ENCODE measurements around the gene IL1RL2.

The IL1RL2 gene

GRCh38 chr2:102144128-102144527, 42.7 kb upstream of the IL1RL2 start:
- Histone ChIP-seq H3K4me1 (ENCODE audit: control insufficient read depth in 2 of 2, insufficient read depth in 2 of 2, low read length in 2 of 2) (peaks cover 3 to 5% of the 10 kb centered on the region in 2 donors), H3K4me3 (ENCODE audit: low read length in 2 of 2) (peak overlapping the region; percentile 71 to 80), H3K9me3 (ENCODE audit: control insufficient read depth in 2 of 2, low read length in 2 of 2) (peaks cover 0 to 9% of the 10 kb centered on the region in 2 donors), H3K27ac (ENCODE audit: low read depth in 2 of 2, low read length in 2 of 2) (peak overlapping the region; percentile 77 to 83), H3K27me3 (ENCODE audit: control insufficient read depth in 2 of 2, insufficient read depth in 2 of 2, low read length in 2 of 2) (no peaks in the 10 kb centered on the region), H3K36me3 (ENCODE audit: control insufficient read depth in 2 of 2, insufficient read depth in 2 of 2, low read length in 2 of 2) (no peaks in the 10 kb centered on the region), H3K9ac (ENCODE audit: low read depth in 1 of 2, low read length in 2 of 2) (peak overlapping the region; percentile 17 to 78)

DNA sequence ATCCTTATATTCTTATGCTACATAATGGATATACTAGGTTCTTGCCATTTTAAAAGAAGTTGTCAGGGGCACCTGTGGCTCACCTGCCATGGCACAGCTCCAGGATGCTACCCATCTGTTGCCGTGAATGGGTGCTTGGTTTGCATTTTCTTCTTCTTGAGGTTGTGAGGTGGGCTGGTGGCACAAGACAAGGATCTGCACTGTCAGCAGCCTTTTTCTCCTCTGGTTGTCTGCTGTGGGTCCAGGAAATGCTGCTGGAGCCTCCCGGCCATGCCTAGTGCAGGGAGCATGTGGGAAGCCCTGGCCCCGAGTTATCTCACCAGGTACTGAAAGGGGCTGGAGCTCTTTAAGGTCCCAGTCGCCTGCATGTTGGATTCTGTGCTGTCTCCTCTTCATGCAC, 41.7 kb upstream of the IL1RL2 start:
- Histone ChIP-seq H3K27ac (ENCODE audit: low read depth in 2 of 2, low read length in 2 of 2) (no peak overlapping the region), H3K4me3 (ENCODE audit: low read length in 2 of 2) (peak overlapping the region in 1 of 2 donors; percentile 80), H3K36me3 (ENCODE audit: control insufficient read depth in 2 of 2, insufficient read depth in 2 of 2, low read length in 2 of 2) (no peaks in the 10 kb centered on the region), H3K9ac (ENCODE audit: low read depth in 1 of 2, low read length in 2 of 2) (no peak overlapping the region), H3K9me3 (ENCODE audit: control insufficient read depth in 2 of 2, low read length in 2 of 2) (peaks cover 0 to 9% of the 10 kb centered on the region in 2 donors), H3K27me3 (ENCODE audit: control insufficient read depth in 2 of 2, insufficient read depth in 2 of 2, low read length in 2 of 2) (no peaks in the 10 kb centered on the region), H3K4me1 (ENCODE audit: control insufficient read depth in 2 of 2, insufficient read depth in 2 of 2, low read length in 2 of 2) (peaks cover 3 to 5% of the 10 kb centered on the region in 2 donors)

GRCh38 chr2:102145934-102146333, 40.9 kb upstream of the IL1RL2 start:
- Histone ChIP-seq H3K9ac (ENCODE audit: low read depth in 1 of 2, low read length in 2 of 2) (no peak overlapping the region), H3K9me3 (ENCODE audit: control insufficient read depth in 2 of 2, low read length in 2 of 2) (peaks cover 0 to 9% of the 10 kb centered on the region in 2 donors), H3K27me3 (ENCODE audit: control insufficient read depth in 2 of 2, insufficient read depth in 2 of 2, low read length in 2 of 2) (no peaks in the 10 kb centered on the region), H3K4me1 (ENCODE audit: control insufficient read depth in 2 of 2, insufficient read depth in 2 of 2, low read length in 2 of 2) (peaks cover 3 to 5% of the 10 kb centered on the region in 2 donors), H3K4me3 (ENCODE audit: low read length in 2 of 2) (no peak overlapping the region), H3K27ac (ENCODE audit: low read depth in 2 of 2, low read length in 2 of 2) (no peak overlapping the region), H3K36me3 (ENCODE audit: control insufficient read depth in 2 of 2, insufficient read depth in 2 of 2, low read length in 2 of 2) (no peaks in the 10 kb centered on the region)

- H3K27ac ChIP-seq (ENCODE audit: low read depth in 2 of 2, low read length in 2 of 2): no peak overlapping the region
- peaks cover under 1 to 2% of the 10 kb centered on the region in 2 donors for H3K4me1 ChIP-seq (ENCODE audit: control insufficient read depth in 2 of 2, insufficient read depth in 2 of 2, low read length in 2 of 2)
- H3K36me3 ChIP-seq (ENCODE audit: control insufficient read depth in 2 of 2, insufficient read depth in 2 of 2, low read length in 2 of 2): no peaks in the 10 kb centered on the region
- no peaks in the 10 kb centered on the region for H3K27me3 ChIP-seq (ENCODE audit: control insufficient read depth in 2 of 2, insufficient read depth in 2 of 2, low read length in 2 of 2)
- H3K4me3 ChIP-seq (ENCODE audit: low read length in 2 of 2): no peak overlapping the region
- peaks cover 0 to 9% of the 10 kb centered on the region in 2 donors for H3K9me3 ChIP-seq (ENCODE audit: control insufficient read depth in 2 of 2, low read length in 2 of 2)
- H3K9ac ChIP-seq (ENCODE audit: low read depth in 1 of 2, low read length in 2 of 2): no peak overlapping the region
Measured at GRCh38 chr2:102147935-102148334, 38.9 kb upstream of the IL1RL2 start.

GRCh38 chr2:102149243-102149642, 37.6 kb upstream of the IL1RL2 start:
- Histone ChIP-seq H3K27ac (ENCODE audit: low read depth in 2 of 2, low read length in 2 of 2) (no peak overlapping the region), H3K36me3 (ENCODE audit: control insufficient read depth in 2 of 2, insufficient read depth in 2 of 2, low read length in 2 of 2) (no peaks in the 10 kb centered on the region), H3K9ac (ENCODE audit: low read depth in 1 of 2, low read length in 2 of 2) (no peak overlapping the region), H3K4me3 (ENCODE audit: low read length in 2 of 2) (no peak overlapping the region), H3K9me3 (ENCODE audit: control insufficient read depth in 2 of 2, low read length in 2 of 2) (peaks cover 0 to 9% of the 10 kb centered on the region in 2 donors), H3K4me1 (ENCODE audit: control insufficient read depth in 2 of 2, insufficient read depth in 2 of 2, low read length in 2 of 2) (no peaks in the 10 kb centered on the region), H3K27me3 (ENCODE audit: control insufficient read depth in 2 of 2, insufficient read depth in 2 of 2, low read length in 2 of 2) (no peaks in the 10 kb centered on the region)

DNA sequence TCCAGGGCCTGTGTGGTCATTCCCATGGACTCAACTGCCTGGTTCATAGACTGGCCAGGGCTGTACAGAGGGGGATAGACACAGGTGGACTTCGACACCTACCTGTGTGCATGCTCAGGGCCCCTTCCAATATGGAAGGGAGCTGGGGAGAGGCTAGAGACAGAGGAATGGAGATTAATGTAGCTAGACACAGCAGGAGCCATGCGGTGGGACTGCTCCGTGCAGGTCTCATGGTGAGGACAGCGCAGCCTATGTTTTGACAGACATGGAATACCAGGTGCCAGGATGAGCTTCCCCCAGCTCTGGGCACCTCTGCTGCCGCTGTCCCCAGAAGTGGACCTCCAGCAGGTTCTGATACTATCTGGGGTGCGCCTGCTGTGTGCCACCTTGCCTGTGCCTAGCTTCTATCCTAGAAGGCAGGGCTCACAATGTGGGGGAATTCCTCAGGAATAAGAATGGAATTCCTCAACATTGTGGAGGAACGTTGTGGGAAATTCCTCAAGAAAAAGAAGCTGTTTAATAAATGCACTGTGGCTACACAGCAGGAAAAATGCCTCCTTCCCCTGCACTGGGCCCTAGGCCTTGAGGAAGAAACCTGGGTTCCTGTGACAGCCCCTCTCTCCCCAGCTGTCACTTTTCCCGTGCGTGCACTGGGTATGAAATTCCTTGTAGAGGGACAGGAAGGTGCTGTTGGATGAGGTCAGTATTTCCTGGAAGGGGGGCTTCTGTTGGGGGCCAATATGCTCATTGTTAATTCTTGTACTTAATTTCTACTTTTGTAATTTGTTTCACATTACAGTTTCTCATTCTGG, 37.0 kb upstream of the IL1RL2 start:
- H3K4me1 ChIP-seq (ENCODE audit: control insufficient read depth in 2 of 2, insufficient read depth in 2 of 2, low read length in 2 of 2): no peaks in the 10 kb centered on the region
- no peak overlapping the region for H3K27ac ChIP-seq (ENCODE audit: low read depth in 2 of 2, low read length in 2 of 2)
- no peak overlapping the region for H3K9ac ChIP-seq (ENCODE audit: low read depth in 1 of 2, low read length in 2 of 2)
- H3K36me3 ChIP-seq (ENCODE audit: control insufficient read depth in 2 of 2, insufficient read depth in 2 of 2, low read length in 2 of 2): no peaks in the 10 kb centered on the region
- peaks cover 0 to 8% of the 10 kb centered on the region in 2 donors for H3K9me3 ChIP-seq (ENCODE audit: control insufficient read depth in 2 of 2, low read length in 2 of 2)
- no peaks in the 10 kb centered on the region for H3K27me3 ChIP-seq (ENCODE audit: control insufficient read depth in 2 of 2, insufficient read depth in 2 of 2, low read length in 2 of 2)
- no peak overlapping the region for H3K4me3 ChIP-seq (ENCODE audit: low read length in 2 of 2)

- Histone ChIP-seq H3K27ac (ENCODE audit: low read depth in 2 of 2, low read length in 2 of 2) (no peak overlapping the region), H3K36me3 (ENCODE audit: control insufficient read depth in 2 of 2, insufficient read depth in 2 of 2, low read length in 2 of 2) (no peaks in the 10 kb centered on the region), H3K4me1 (ENCODE audit: control insufficient read depth in 2 of 2, insufficient read depth in 2 of 2, low read length in 2 of 2) (no peaks in the 10 kb centered on the region), H3K4me3 (ENCODE audit: low read length in 2 of 2) (no peak overlapping the region), H3K9me3 (ENCODE audit: control insufficient read depth in 2 of 2, low read length in 2 of 2) (no peaks in the 10 kb centered on the region), H3K9ac (ENCODE audit: low read depth in 1 of 2, low read length in 2 of 2) (no peak overlapping the region), H3K27me3 (ENCODE audit: control insufficient read depth in 2 of 2, insufficient read depth in 2 of 2, low read length in 2 of 2) (no peaks in the 10 kb centered on the region)
Measured at GRCh38 chr2:102154364-102154763, 32.5 kb upstream of the IL1RL2 start.

DNA sequence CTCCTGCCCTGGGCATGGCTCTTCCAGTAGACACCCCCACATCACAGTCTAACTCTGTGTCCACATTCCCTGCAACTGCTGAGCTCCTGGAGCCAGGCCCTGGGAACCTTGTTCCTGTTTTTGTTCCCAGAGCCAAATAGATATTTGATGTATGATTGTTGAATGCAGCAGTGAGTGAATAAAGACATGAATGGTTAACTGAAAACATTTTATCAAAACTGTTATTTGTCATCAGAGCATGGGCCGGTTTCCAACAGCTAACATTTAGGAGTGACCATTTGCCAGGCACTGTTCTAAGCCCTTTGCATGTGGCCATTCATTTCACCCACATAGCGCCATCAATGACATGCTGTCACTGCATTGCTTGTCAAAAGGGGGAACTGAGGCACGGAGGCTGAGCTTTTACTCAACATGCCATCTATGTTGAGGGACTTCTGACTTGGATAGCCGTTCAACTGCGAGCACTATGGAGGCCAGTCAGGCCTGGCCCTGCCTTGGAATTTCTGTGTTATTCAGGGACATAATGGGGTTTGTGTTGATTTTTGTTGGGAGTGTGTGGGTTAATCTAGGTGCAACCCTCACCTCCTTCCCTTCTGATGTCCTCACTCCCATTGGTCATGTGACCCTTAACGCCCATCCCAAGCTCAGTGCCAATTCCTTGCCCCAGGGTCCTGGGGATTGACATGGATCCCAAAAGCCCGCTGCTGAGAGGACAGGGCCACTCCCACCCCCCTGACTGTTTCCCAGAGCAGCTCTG, 31.7 kb upstream of the IL1RL2 start:
- peak overlapping the region; percentile 32 to 62 for H3K27ac ChIP-seq (ENCODE audit: low read depth in 2 of 2, low read length in 2 of 2)
- H3K27me3 ChIP-seq (ENCODE audit: control insufficient read depth in 2 of 2, insufficient read depth in 2 of 2, low read length in 2 of 2): no peaks in the 10 kb centered on the region
- H3K4me1 ChIP-seq (ENCODE audit: control insufficient read depth in 2 of 2, insufficient read depth in 2 of 2, low read length in 2 of 2): no peaks in the 10 kb centered on the region
- no peak overlapping the region for H3K9ac ChIP-seq (ENCODE audit: low read depth in 1 of 2, low read length in 2 of 2)
- no peak overlapping the region for H3K4me3 ChIP-seq (ENCODE audit: low read length in 2 of 2)
- H3K36me3 ChIP-seq (ENCODE audit: control insufficient read depth in 2 of 2, insufficient read depth in 2 of 2, low read length in 2 of 2): no peaks in the 10 kb centered on the region
- H3K9me3 ChIP-seq (ENCODE audit: control insufficient read depth in 2 of 2, low read length in 2 of 2): no peaks in the 10 kb centered on the region

- H3K9me3 ChIP-seq (ENCODE audit: control insufficient read depth in 2 of 2, low read length in 2 of 2): no peaks in the 10 kb centered on the region
- no peaks in the 10 kb centered on the region for H3K4me1 ChIP-seq (ENCODE audit: control insufficient read depth in 2 of 2, insufficient read depth in 2 of 2, low read length in 2 of 2)
- no peaks in the 10 kb centered on the region for H3K36me3 ChIP-seq (ENCODE audit: control insufficient read depth in 2 of 2, insufficient read depth in 2 of 2, low read length in 2 of 2)
- no peak overlapping the region for H3K4me3 ChIP-seq (ENCODE audit: low read length in 2 of 2)
- no peak overlapping the region for H3K9ac ChIP-seq (ENCODE audit: low read depth in 1 of 2, low read length in 2 of 2)
- H3K27ac ChIP-seq (ENCODE audit: low read depth in 2 of 2, low read length in 2 of 2): peak overlapping the region in 1 of 2 donors; percentile 62
- no peaks in the 10 kb centered on the region for H3K27me3 ChIP-seq (ENCODE audit: control insufficient read depth in 2 of 2, insufficient read depth in 2 of 2, low read length in 2 of 2)
Measured at GRCh38 chr2:102155703-102156515, 30.9 kb upstream of the IL1RL2 start.
